Measurements from ENCODE around the gene TBX3.

DNA sequence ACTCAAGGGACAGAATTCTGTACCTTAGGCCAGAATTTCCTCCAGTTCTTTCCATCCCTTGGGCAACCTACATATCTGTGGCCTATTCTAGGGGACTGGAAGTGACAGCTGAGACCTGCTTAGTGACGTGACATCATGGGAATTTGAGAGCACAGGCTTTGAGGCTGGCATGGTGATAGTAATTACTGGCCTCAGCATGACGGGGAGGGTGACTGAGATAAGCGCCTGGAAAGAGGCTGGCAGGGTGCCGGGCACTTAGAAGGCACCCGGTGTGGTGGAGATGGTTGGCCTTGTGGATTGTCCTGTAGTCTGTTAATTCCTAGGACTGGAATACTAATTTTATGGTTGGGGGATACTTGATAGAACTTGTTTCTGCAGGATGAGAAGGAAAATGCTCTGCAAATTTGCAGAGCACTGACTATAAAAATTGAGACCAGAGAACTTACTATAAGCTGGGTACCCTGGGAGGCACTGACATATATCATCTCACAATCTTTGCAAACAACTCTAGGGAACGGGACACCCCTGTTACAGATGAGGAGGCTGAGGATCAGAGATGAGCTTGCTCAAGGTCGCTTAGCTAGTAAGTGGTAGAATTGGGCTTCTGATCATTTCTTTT lies 42.2 kb upstream of the TBX3 start:
- TF ChIP-seq, protein P1, sequence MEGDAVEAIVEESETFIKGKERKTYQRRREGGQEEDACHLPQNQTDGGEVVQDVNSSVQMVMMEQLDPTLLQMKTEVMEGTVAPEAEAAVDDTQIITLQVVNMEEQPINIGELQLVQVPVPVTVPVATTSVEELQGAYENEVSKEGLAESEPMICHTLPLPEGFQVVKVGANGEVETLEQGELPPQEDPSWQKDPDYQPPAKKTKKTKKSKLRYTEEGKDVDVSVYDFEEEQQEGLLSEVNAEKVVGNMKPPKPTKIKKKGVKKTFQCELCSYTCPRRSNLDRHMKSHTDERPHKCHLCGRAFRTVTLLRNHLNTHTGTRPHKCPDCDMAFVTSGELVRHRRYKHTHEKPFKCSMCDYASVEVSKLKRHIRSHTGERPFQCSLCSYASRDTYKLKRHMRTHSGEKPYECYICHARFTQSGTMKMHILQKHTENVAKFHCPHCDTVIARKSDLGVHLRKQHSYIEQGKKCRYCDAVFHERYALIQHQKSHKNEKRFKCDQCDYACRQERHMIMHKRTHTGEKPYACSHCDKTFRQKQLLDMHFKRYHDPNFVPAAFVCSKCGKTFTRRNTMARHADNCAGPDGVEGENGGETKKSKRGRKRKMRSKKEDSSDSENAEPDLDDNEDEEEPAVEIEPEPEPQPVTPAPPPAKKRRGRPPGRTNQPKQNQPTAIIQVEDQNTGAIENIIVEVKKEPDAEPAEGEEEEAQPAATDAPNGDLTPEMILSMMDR (IDR thresholded peaks at IDR 0.05): no peak
- TF ChIP-seq POLR2A (IDR thresholded peaks at IDR 0.05): no peak

All from lower leg skin (tissue), 3 donors.